Sigmoid colon (tissue), 7 donors: Measurements from ENCODE around the gene S100A5. TPM values are rescaled to one million over a fixed set of nuclear protein-coding genes. Genes with fewer than 3 reads are reported as not detected.
"Not testable (repeated sequence)": the region's sequence is repeated elsewhere in the genome, so short reads cannot be mapped to it uniquely, and the experiment has no call there.

Experiments
- DNase-seq: peaks from one replicate; pipeline ENCODE4 v3.0.0-alpha.2; 2019
- H3K27ac ChIP-seq, 4 donors: fragments of 200-600 bp; sonication (generic); one replicate each; pipeline ENCODE4 v1.5.1; 2016 to 2019; ENCODE audit warnings: mild to moderate bottlenecking in 1 of 4
- H3K27me3 ChIP-seq, 3 donors: fragments of 200-600 bp; sonication (generic); one replicate each; pipeline ENCODE4 v1.5.1; 2019; ENCODE audit warnings: mild to moderate bottlenecking in 1 of 3
- H3K36me3 ChIP-seq, 4 donors: fragments of 200-600 bp; sonication (generic); one replicate each; pipeline ENCODE4 v1.5.1; 2016 to 2019
- H3K4me1 ChIP-seq, 4 donors: fragments of 200-600 bp; sonication (generic); one replicate each; pipeline ENCODE4 v1.5.1; 2017 to 2019
- H3K4me3 ChIP-seq, 4 donors: fragments of 200-600 bp; sonication (generic); one replicate each; pipeline ENCODE4 v1.5.1; 2017 to 2019; ENCODE audit warnings: mild to moderate bottlenecking in 2 of 4, moderate library complexity in 1 of 4
- H3K9me3 ChIP-seq, 4 donors: fragments of 200-600 bp in 3 of 4; sonication (generic) in 3 of 4; one replicate each; pipeline versions ENCODE4 v1.5.1 to v1.6.1; 2013 to 2019
- EP300 ChIP-seq, 4 donors: sonication (generic); formaldehyde crosslinking; IDR thresholded peaks; one replicate each; pipeline ENCODE4 v1.6.1; 2017; ENCODE audit warnings: antibody characterized with exemption in 4 of 4
- POLR2A ChIP-seq, 2 donors: fragments of 450-650 bp; IDR thresholded peaks; one replicate each; pipeline ENCODE4 v1.6.1; 2016; ENCODE audit warnings: antibody characterized with exemption in 2 of 2, mild to moderate bottlenecking in 2 of 2, moderate library complexity in 2 of 2
- POLR2AphosphoS5 ChIP-seq, 4 donors: sonication (generic); formaldehyde crosslinking; IDR thresholded peaks; one replicate each; pipeline ENCODE4 v1.6.1; 2017; ENCODE audit warnings: antibody characterized with exemption in 4 of 4
- WGBS, 2 donors: extraction: QIAGEN DNeasy Blood & Tissue Kit; methylation state at CpG; one replicate each; pipeline ENCODE4 v1.1.7; 2013; 5-methylcytosine and 5-hydroxymethylcytosine counted together
- intact Hi-C: fragments of 100-400 bp; cut with DNase I; formaldehyde crosslinking; loops from one replicate; pipeline ENCODE4 v1.15.1; 2023
- polyA plus RNA-seq, 3 donors: library from polyadenylated mRNA; stranded (reverse); fragments of 200-250 nt; gene quantifications; one replicate each; pipeline ENCODE4 v1.2.3, GENCODE V29; 2013
- total RNA-seq, 4 donors: library from RNA; depleted of rRNA; stranded (reverse); fragments of >200 nt; gene quantifications; one replicate each; pipeline ENCODE4 v1.1.0, GENCODE V29; 2016
- TF ChIP-seq, protein P1 (sequence below), 4 experiments: fragments of 450-650 bp in 3 of 4; fragments of 200-600 bp in 1 of 4; IDR thresholded peaks; one replicate each; pipeline ENCODE4 v1.5.1; 2016 to 2019; ENCODE audit warnings: antibody characterized with exemption in 4 of 4, mild to moderate bottlenecking in 3 of 4, moderate library complexity in 2 of 4
- donor health status: healthy with polysubstance abuse.
- donor health status: Bipolar disorder and iron deficiency.
- donor health status: healthy.

Gene S100A5, protein sequence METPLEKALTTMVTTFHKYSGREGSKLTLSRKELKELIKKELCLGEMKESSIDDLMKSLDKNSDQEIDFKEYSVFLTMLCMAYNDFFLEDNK
- total RNA-seq (not detected), polyA plus RNA-seq (not detected)

GRCh38 chr1:153540394-153541361, at the start of gene S100A5:
S100A5 (minus strand) TSS chr1:153540934; CDS start chr1:153540191, 743 bp downstream.
- no peaks in the 10 kb centered on the region for H3K36me3 ChIP-seq
- TF ChIP-seq POLR2AphosphoS5 (IDR thresholded peaks at IDR 0.05) = no peak
- TF ChIP-seq EP300 (IDR thresholded peaks at IDR 0.05) = no peak
- TF ChIP-seq, protein P1, sequence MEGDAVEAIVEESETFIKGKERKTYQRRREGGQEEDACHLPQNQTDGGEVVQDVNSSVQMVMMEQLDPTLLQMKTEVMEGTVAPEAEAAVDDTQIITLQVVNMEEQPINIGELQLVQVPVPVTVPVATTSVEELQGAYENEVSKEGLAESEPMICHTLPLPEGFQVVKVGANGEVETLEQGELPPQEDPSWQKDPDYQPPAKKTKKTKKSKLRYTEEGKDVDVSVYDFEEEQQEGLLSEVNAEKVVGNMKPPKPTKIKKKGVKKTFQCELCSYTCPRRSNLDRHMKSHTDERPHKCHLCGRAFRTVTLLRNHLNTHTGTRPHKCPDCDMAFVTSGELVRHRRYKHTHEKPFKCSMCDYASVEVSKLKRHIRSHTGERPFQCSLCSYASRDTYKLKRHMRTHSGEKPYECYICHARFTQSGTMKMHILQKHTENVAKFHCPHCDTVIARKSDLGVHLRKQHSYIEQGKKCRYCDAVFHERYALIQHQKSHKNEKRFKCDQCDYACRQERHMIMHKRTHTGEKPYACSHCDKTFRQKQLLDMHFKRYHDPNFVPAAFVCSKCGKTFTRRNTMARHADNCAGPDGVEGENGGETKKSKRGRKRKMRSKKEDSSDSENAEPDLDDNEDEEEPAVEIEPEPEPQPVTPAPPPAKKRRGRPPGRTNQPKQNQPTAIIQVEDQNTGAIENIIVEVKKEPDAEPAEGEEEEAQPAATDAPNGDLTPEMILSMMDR (IDR thresholded peaks at IDR 0.05) = no peak
- no peak for TF ChIP-seq POLR2A (IDR thresholded peaks at IDR 0.05)
- H3K27ac ChIP-seq = peak within 1 kb of the TSS; percentile 53 to 90 (median 89)
- H3K4me3 ChIP-seq = no peak within 1 kb of the TSS
- intact Hi-C loops = no loop called here
- 75 to 82% methylated on average over 11 of the region's 11 CpGs for WGBS, 2 donors
- H3K9me3 ChIP-seq = no peaks in the 10 kb centered on the region
- DNase-seq = peak; percentile 68
- H3K4me1 ChIP-seq = peaks cover 0 to 46% (median 44%) of the 10 kb centered on the region in 4 donors
- H3K27me3 ChIP-seq = no peaks in the 10 kb centered on the region

- H3K4me1 ChIP-seq = no peaks in the 10 kb centered on the region
- TF ChIP-seq POLR2AphosphoS5 (IDR thresholded peaks at IDR 0.05) = no peak
- TF ChIP-seq, protein P1 (IDR thresholded peaks at IDR 0.05) = no peak
- no peak for TF ChIP-seq EP300 (IDR thresholded peaks at IDR 0.05)
- no peak for TF ChIP-seq POLR2A (IDR thresholded peaks at IDR 0.05)
- no peaks in the 10 kb centered on the region for H3K36me3 ChIP-seq
- intact Hi-C loops = no loop called here
- WGBS, 2 donors = 84 to 86% methylated on average over 2 of the region's 2 CpGs
- no peak overlapping the region for H3K4me3 ChIP-seq
- H3K9me3 ChIP-seq = no peaks in the 10 kb centered on the region
- H3K27me3 ChIP-seq = no peaks in the 10 kb centered on the region
- no peak for DNase-seq
- no peak overlapping the region for H3K27ac ChIP-seq
Measured at GRCh38 chr1:153588482-153588881, 47.7 kb upstream of the S100A5 start.

GRCh38 chr1:153588033-153588432, 47.3 kb upstream of the S100A5 start:
- 93 to 95% methylated on average over 10 of the region's 10 CpGs for WGBS, 2 donors
- H3K4me1 ChIP-seq, H3K27ac ChIP-seq, H3K4me3 ChIP-seq, H3K36me3 ChIP-seq, intact Hi-C loops, H3K27me3 ChIP-seq, H3K9me3 ChIP-seq: not testable (repeated sequence)
- peak; percentile 40 for DNase-seq

GRCh38 chr1:153587314-153587713, 46.6 kb upstream of the S100A5 start:
- Histone ChIP-seq H3K9me3 (no peaks in the 10 kb centered on the region), H3K36me3 (no peaks in the 10 kb centered on the region), H3K27ac (no peak overlapping the region), H3K27me3 (no peaks in the 10 kb centered on the region), H3K4me3 (no peak overlapping the region), H3K4me1 (no peaks in the 10 kb centered on the region)
- intact Hi-C loops = no loop called here
- WGBS, 2 donors = 80 to 82% methylated on average over 5 of the region's 5 CpGs
- DNase-seq = peak; percentile 24
- TF ChIP-seq EP300 (IDR thresholded peaks at IDR 0.05) (no peak), POLR2AphosphoS5 (IDR thresholded peaks at IDR 0.05) (no peak), POLR2A (IDR thresholded peaks at IDR 0.05) (no peak)
- TF ChIP-seq, protein P1 (IDR thresholded peaks at IDR 0.05) = no peak

- TF ChIP-seq, protein P1 (IDR thresholded peaks at IDR 0.05) = no peak
- TF ChIP-seq EP300 (IDR thresholded peaks at IDR 0.05) = no peak
- no peak for TF ChIP-seq POLR2AphosphoS5 (IDR thresholded peaks at IDR 0.05)
- no peak for TF ChIP-seq POLR2A (IDR thresholded peaks at IDR 0.05)
- Histone ChIP-seq H3K27ac (no peak overlapping the region), H3K27me3 (no peaks in the 10 kb centered on the region), H3K4me3 (no peak overlapping the region), H3K4me1 (no peaks in the 10 kb centered on the region), H3K9me3 (no peaks in the 10 kb centered on the region), H3K36me3 (no peaks in the 10 kb centered on the region)
- DNase-seq = no peak
- intact Hi-C loops = no loop called here
- WGBS, 2 donors = 36 to 48% methylated on average over 1 of the region's 1 CpG
Measured at GRCh38 chr1:153586347-153586746, 45.6 kb upstream of the S100A5 start.
